Keratinocyte (primary cell): ENCODE results near the gene PRKAG2. TPM values are rescaled to one million over a fixed set of nuclear protein-coding genes. Genes with fewer than 3 reads are reported as not detected.

Experiments used
- DNase-seq: peaks from one replicate; pipeline ENCODE4 v3.0.0-alpha.2; 2011; ENCODE audit warnings: low read depth, missing footprints, low spot score
- FAIRE-seq: peaks from 2 replicates; lab custom pipeline; 2011; peaks lifted over from hg19 to GRCh38; lab: Jason Lieb, UNC
- H2AFZ ChIP-seq: 2 replicates; pipeline ENCODE4 v1.6.0; 2012; ENCODE audit warnings: low read length, control low read depth, inconsistent platforms; ENCODE audit not compliant: control insufficient read depth
- H3K27ac ChIP-seq: 2 replicates; pipeline ENCODE4 v1.5.1; 2011; ENCODE audit warnings: low read length; ENCODE audit not compliant: control insufficient read depth, insufficient read depth
- H3K27me3 ChIP-seq: 3 replicates; pipeline ENCODE4 v1.6.0; 2011; ENCODE audit warnings: low read length; ENCODE audit not compliant: control insufficient read depth, insufficient read depth; ENCODE audit errors: extremely low read depth
- H3K36me3 ChIP-seq, 2 experiments: 2 replicates in 1 of 2; 3 replicates in 1 of 2; pipeline ENCODE4 v1.5.1; 2011; ENCODE audit warnings: low read length in 2 of 2, mild to moderate bottlenecking in 1 of 2; ENCODE audit not compliant: control insufficient read depth in 2 of 2, insufficient read depth in 2 of 2; ENCODE audit errors: extremely low read depth in 1 of 2
- H3K4me1 ChIP-seq: 3 replicates; pipeline ENCODE4 v1.5.1; 2011; ENCODE audit warnings: low read length; ENCODE audit not compliant: control insufficient read depth, insufficient read depth; ENCODE audit errors: extremely low read depth
- H3K4me2 ChIP-seq: 3 replicates; pipeline ENCODE4 v1.6.0; 2011; ENCODE audit warnings: low read depth, low read length; ENCODE audit not compliant: control insufficient read depth, insufficient read depth; ENCODE audit errors: extremely low read depth
- H3K4me3 ChIP-seq, 3 experiments: fragments of 200-600 bp in 1 of 3; sonication (generic) in 1 of 3; 2 replicates in 2 of 3; 3 replicates in 1 of 3; pipeline ENCODE4 v1.5.1; 2011 to 2016; ENCODE audit warnings: low read length in 3 of 3, mild to moderate bottlenecking in 3 of 3, control low read depth in 2 of 3, inconsistent platforms in 1 of 3, low read depth in 1 of 3, mixed read lengths in 1 of 3, mixed run types in 1 of 3, moderate library complexity in 1 of 3; ENCODE audit not compliant: control insufficient read depth in 2 of 3, insufficient read depth in 2 of 3; ENCODE audit errors: extremely low read depth in 1 of 3
- H3K79me2 ChIP-seq: 2 replicates; pipeline ENCODE4 v1.6.0; 2012; ENCODE audit warnings: low read length; ENCODE audit not compliant: control insufficient read depth, insufficient read depth
- H3K9ac ChIP-seq: 3 replicates; pipeline ENCODE4 v1.6.0; 2011; ENCODE audit warnings: low read length; ENCODE audit not compliant: control insufficient read depth, insufficient read depth; ENCODE audit errors: extremely low read depth
- H3K9me1 ChIP-seq: 3 replicates; pipeline ENCODE4 v1.6.0; 2011; ENCODE audit warnings: low read length; ENCODE audit not compliant: control insufficient read depth, insufficient read depth; ENCODE audit errors: extremely low read depth
- H3K9me3 ChIP-seq: 2 replicates; pipeline ENCODE4 v1.5.1; 2012; ENCODE audit warnings: low read depth, low read length; ENCODE audit not compliant: control insufficient read depth
- H4K20me1 ChIP-seq: 3 replicates; pipeline ENCODE4 v1.6.0; 2011; ENCODE audit warnings: low read length; ENCODE audit not compliant: control insufficient read depth, insufficient read depth; ENCODE audit errors: extremely low read depth
- EZH2 ChIP-seq: IDR thresholded peaks from one replicate; pipeline ENCODE4 v1.6.1; 2012; ENCODE audit warnings: inconsistent platforms, mild to moderate bottlenecking, low read length, moderate library complexity
- dilution Hi-C: fragments of 300-500 bp; cut with MboI; formaldehyde crosslinking; loops from one replicate; pipeline ENCODE4 v1.7.0; 2020; ENCODE audit warnings: low sequenced_read_pairs; ENCODE audit not compliant: extremely low pct_ligation_motif_present
- polyA plus RNA-seq, 5 experiments: library from polyadenylated mRNA; depleted of rRNA in 3 of 5; stranded (reverse) in 3 of 5; stranded (forward) in 1 of 5; unstranded in 1 of 5; fragments of >200 nt; gene quantifications; 1 replicate in 1 of 5; 2 replicates in 3 of 5; 3 replicates in 1 of 5; pipeline versions ENCODE4 v1.2.1 to v1.2.3, GENCODE V29; 2011 to 2012; ENCODE audit warnings: missing spikeins in 2 of 5, low read depth in 1 of 5, low replicate concordance in 1 of 5
- TF ChIP-seq, protein P1 (sequence below), 3 experiments: IDR thresholded peaks in 1 of 3; conservative IDR thresholded peaks in 1 of 3; optimal IDR thresholded peaks in 1 of 3; 2 replicates in 2 of 3; 3 replicates in 1 of 3; pipeline versions ENCODE3 to v1.5.1; 2011; ENCODE audit warnings: low read length in 3 of 3, mild to moderate bottlenecking in 3 of 3, moderate library complexity in 2 of 3, control low read depth in 1 of 3, inconsistent platforms in 1 of 3; ENCODE audit not compliant: insufficient read depth in 2 of 3; ENCODE audit errors: extremely low read depth in 1 of 3

Gene PRKAG2
- polyA plus RNA-seq, 1 donor (not counting 4 experiments of a cell fraction or from before 2014, with no cell fraction given) = 39.5 TPM

DNA sequence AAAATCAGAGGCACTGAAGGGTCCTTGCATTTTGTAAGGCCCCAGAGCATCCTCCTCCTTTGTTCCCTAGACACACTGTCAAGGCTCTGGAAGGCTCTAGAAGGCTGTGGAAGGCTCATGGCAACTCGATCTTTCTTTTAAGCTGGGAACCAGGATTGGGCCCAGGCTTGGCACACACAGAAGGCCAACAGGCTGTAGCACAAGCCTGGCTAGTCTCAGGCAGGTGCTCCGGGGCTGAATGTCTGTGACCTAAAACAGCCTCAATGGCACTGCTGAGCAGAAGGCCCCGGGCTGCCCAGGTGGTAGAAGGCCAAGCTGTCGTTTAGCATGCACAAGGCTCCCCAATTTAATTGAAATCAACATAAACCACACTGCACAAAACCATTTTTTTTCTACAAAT, 55.7 kb downstream of the PRKAG2 start:
- dilution Hi-C loops = no loop called here
- Histone ChIP-seq H3K36me3 (no peaks in the 10 kb centered on the region), H4K20me1 (no peaks in the 10 kb centered on the region), H3K9me1 (no peaks in the 10 kb centered on the region), H3K4me2 (no peak overlapping the region), H3K4me3 (no peak overlapping the region), H3K4me1 (no peaks in the 10 kb centered on the region), H3K9me3 (no peaks in the 10 kb centered on the region), H3K27ac (no peak overlapping the region), H3K27me3 (peaks cover 4% of the 10 kb centered on the region), H2AFZ (no peak overlapping the region), H3K79me2 (no peaks in the 10 kb centered on the region), H3K9ac (no peak overlapping the region)
- FAIRE-seq = no peak
- TF ChIP-seq EZH2 = no peak
- TF ChIP-seq, protein P1, sequence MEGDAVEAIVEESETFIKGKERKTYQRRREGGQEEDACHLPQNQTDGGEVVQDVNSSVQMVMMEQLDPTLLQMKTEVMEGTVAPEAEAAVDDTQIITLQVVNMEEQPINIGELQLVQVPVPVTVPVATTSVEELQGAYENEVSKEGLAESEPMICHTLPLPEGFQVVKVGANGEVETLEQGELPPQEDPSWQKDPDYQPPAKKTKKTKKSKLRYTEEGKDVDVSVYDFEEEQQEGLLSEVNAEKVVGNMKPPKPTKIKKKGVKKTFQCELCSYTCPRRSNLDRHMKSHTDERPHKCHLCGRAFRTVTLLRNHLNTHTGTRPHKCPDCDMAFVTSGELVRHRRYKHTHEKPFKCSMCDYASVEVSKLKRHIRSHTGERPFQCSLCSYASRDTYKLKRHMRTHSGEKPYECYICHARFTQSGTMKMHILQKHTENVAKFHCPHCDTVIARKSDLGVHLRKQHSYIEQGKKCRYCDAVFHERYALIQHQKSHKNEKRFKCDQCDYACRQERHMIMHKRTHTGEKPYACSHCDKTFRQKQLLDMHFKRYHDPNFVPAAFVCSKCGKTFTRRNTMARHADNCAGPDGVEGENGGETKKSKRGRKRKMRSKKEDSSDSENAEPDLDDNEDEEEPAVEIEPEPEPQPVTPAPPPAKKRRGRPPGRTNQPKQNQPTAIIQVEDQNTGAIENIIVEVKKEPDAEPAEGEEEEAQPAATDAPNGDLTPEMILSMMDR (optimal IDR thresholded peaks at IDR 0.05 in 1 of 3, IDR thresholded peaks at IDR 0.05 in 1 of 3, conservative IDR thresholded peaks at IDR 0.05 in 1 of 3; ENCODE audit: extremely low read depth in 1 of 3, insufficient read depth in 2 of 3, low read length in 3 of 3) = no peak
- no peak for DNase-seq

DNA sequence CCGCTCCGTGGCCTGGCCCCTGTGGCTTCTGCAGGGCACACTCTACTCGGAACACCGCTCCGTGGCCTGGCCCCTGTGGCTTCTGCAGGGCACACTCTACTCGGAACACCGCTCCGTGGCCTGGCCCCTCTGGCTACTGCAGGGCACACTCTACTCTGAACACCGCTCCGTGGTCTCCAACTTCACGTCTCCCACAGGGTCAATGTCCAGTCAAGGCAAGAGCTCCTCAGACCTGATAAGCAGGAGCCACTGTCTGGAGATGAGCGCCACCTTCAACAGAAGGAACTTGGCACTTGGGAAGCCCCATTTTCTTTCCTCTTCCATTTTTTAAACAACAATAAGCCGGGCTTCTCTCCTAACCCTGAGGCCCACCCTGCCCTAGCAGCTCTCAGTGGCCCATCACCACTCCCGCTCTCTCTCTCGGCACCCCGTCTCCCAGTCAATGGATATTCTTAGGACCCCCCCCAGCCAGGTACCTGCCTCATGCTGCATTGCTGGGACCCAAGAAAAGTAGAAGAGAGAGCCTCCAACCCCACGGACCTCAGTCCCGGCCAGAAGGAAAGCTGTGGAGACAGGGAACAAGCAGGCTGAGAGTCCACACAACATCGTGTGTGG, 56.3 kb downstream of the PRKAG2 start:
- no peaks in the 10 kb centered on the region for H4K20me1 ChIP-seq
- H3K79me2 ChIP-seq = no peaks in the 10 kb centered on the region
- no peaks in the 10 kb centered on the region for H3K9me1 ChIP-seq
- no peak overlapping the region for H3K27ac ChIP-seq
- peaks cover 3% of the 10 kb centered on the region for H3K27me3 ChIP-seq
- no peak for TF ChIP-seq EZH2
- TF ChIP-seq, protein P1 (optimal IDR thresholded peaks at IDR 0.05 in 1 of 3, IDR thresholded peaks at IDR 0.05 in 1 of 3, conservative IDR thresholded peaks at IDR 0.05 in 1 of 3; ENCODE audit: extremely low read depth in 1 of 3, insufficient read depth in 2 of 3, low read length in 3 of 3) = no peak
- H3K4me1 ChIP-seq = no peaks in the 10 kb centered on the region
- no peak for DNase-seq
- H2AFZ ChIP-seq = no peak overlapping the region
- H3K9me3 ChIP-seq = no peaks in the 10 kb centered on the region
- H3K4me3 ChIP-seq = no peak overlapping the region
- H3K4me2 ChIP-seq = no peak overlapping the region
- no peak for FAIRE-seq
- no peak overlapping the region for H3K9ac ChIP-seq
- dilution Hi-C loops = no loop called here
- H3K36me3 ChIP-seq = no peaks in the 10 kb centered on the region
